Measurements from ENCODE around the gene PRIM1. TPM values are rescaled to one million over a fixed set of nuclear protein-coding genes. Genes with fewer than 3 reads are reported as not detected.

Gene PRIM1
- polyA plus RNA-seq, 3 donors: 3.6 to 6.3 (median 5.6) TPM

DNA sequence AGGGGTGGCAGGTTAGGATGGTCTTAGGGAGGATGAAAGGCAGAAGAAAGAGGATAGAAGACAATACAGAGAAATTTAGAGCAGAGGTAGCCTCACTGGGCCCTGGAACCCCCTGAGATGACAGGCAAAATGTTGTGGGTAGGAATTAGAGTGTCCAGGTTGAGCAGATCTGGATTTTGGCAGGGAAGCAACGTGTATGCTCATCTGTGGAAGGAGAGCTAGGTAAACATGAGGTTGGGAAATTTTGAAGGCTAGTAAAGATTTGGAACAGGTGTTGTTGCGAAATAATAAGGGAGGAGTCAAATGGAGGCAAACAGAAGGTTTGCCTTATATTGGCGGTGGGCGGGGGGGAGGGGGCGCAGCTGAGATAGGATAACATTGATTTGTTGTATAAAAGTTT lies 16.3 kb upstream of the PRIM1 start:
- peaks cover 0 to 2% (median 0%) of the 10 kb centered on the region in 7 donors for H3K9me3 Mint-ChIP-seq
- H4K20me1 ChIP-seq (ENCODE audit: insufficient read depth, low read length): no peaks in the 10 kb centered on the region

DNA sequence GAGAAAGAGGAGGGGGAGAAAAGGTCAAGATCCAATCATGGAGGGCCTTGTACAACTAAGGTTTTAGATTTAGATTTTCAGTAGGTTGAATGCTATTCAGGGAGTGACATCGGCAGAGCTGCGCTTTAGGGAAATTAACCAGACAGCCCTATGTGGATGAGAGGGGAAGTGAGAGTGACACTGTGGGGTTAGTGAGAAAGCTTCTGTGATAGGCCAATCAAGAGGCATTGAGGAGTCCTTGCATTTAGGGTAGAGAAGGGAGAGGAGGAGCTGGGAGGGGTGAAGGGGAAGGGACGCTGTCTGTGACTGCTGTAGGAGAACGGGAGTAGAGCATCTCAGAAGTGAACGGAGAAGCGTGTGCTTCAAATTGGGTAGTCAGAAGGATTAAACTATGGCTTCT lies 14.4 kb upstream of the PRIM1 start:
- Mint-ChIP-seq H3K4me3 (peak overlapping the region in 1 of 2 donors; percentile 62), H3K36me3 (no peaks in the 10 kb centered on the region), H3K4me1 (peaks cover 18% of the 10 kb centered on the region), H3K27me3 (ENCODE audit: low read depth in 3 of 3) (peaks cover 2 to 10% (median 5%) of the 10 kb centered on the region in 3 donors), H3K27ac (peak overlapping the region; percentile 25 to 83 (median 73)), H3K9me3 (peaks cover 0 to 2% (median 0%) of the 10 kb centered on the region in 7 donors)
- no peak overlapping the region for H3K9ac ChIP-seq (ENCODE audit: insufficient read depth, low read length, poor library complexity, severe bottlenecking)
- H3K27me3 ChIP-seq (ENCODE audit: control insufficient read depth in 2 of 2, insufficient read depth in 2 of 2, low read length in 2 of 2): no peaks in the 10 kb centered on the region
- H3K9me3 ChIP-seq (replicated peaks in 1 of 2; ENCODE audit: control insufficient read depth in 1 of 2, insufficient read depth in 1 of 2, low read length in 2 of 2): no peaks in the 10 kb centered on the region
- H3K36me3 ChIP-seq (replicated peaks in 1 of 2; ENCODE audit: control insufficient read depth in 1 of 2, insufficient read depth in 2 of 2, low read length in 2 of 2): no peaks in the 10 kb centered on the region
- H3K4me2 ChIP-seq (replicated peaks; ENCODE audit: extremely low read depth, low read length, poor library complexity, severe bottlenecking): peak overlapping the region; percentile 33
- DNase-seq: peak; percentile 74 to 81 (median 79)
- H3K79me2 ChIP-seq (ENCODE audit: insufficient read depth, low read length): no peaks in the 10 kb centered on the region
- H2AFZ ChIP-seq (ENCODE audit: insufficient read depth, low read depth, low read length, poor library complexity, severe bottlenecking): peak overlapping the region; percentile 36
- intact Hi-C loops (cut with micrococcal nuclease): no loop called here
- no peaks in the 10 kb centered on the region for H4K20me1 ChIP-seq (ENCODE audit: insufficient read depth, low read length)
- WGBS (ENCODE audit: insufficient coverage): 19% methylated on average over 6 of the region's 6 CpGs
- peak overlapping the region in 1 of 2 donors; percentile 15 for H3K27ac ChIP-seq (ENCODE audit: low read depth in 1 of 2, low read length in 2 of 2)
- peaks cover 14 to 16% of the 10 kb centered on the region in 2 donors for H3K4me1 ChIP-seq (ENCODE audit: control insufficient read depth in 1 of 2, insufficient read depth in 2 of 2, low read length in 2 of 2)
- H3K4me3 ChIP-seq (replicated peaks in 1 of 3; ENCODE audit: low read depth in 2 of 3, low read length in 3 of 3): no peak overlapping the region
- TF ChIP-seq, protein P1, sequence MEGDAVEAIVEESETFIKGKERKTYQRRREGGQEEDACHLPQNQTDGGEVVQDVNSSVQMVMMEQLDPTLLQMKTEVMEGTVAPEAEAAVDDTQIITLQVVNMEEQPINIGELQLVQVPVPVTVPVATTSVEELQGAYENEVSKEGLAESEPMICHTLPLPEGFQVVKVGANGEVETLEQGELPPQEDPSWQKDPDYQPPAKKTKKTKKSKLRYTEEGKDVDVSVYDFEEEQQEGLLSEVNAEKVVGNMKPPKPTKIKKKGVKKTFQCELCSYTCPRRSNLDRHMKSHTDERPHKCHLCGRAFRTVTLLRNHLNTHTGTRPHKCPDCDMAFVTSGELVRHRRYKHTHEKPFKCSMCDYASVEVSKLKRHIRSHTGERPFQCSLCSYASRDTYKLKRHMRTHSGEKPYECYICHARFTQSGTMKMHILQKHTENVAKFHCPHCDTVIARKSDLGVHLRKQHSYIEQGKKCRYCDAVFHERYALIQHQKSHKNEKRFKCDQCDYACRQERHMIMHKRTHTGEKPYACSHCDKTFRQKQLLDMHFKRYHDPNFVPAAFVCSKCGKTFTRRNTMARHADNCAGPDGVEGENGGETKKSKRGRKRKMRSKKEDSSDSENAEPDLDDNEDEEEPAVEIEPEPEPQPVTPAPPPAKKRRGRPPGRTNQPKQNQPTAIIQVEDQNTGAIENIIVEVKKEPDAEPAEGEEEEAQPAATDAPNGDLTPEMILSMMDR (IDR thresholded peaks at IDR 0.05): no peak

More for the DNA sequence above, 16.3 kb upstream of the PRIM1 start:
- WGBS (ENCODE audit: insufficient coverage): 100% methylated on average over 5 of the region's 5 CpGs
- Mint-ChIP-seq H3K36me3 (no peaks in the 10 kb centered on the region), H3K4me3 (no peak overlapping the region), H3K27ac (peak overlapping the region in 1 of 7 donors; percentile 41), H3K27me3 (ENCODE audit: low read depth in 3 of 3) (peaks cover 1 to 9% (median 2%) of the 10 kb centered on the region in 3 donors), H3K4me1 (peaks cover 27% of the 10 kb centered on the region)
- DNase-seq: no peak
- Histone ChIP-seq H3K4me3 (replicated peaks in 1 of 3; ENCODE audit: low read depth in 2 of 3, low read length in 3 of 3) (no peak overlapping the region), H2AFZ (ENCODE audit: insufficient read depth, low read depth, low read length, poor library complexity, severe bottlenecking) (no peak overlapping the region), H3K27me3 (ENCODE audit: control insufficient read depth in 2 of 2, insufficient read depth in 2 of 2, low read length in 2 of 2) (no peaks in the 10 kb centered on the region), H3K36me3 (replicated peaks in 1 of 2; ENCODE audit: control insufficient read depth in 1 of 2, insufficient read depth in 2 of 2, low read length in 2 of 2) (no peaks in the 10 kb centered on the region), H3K4me2 (replicated peaks; ENCODE audit: extremely low read depth, low read length, poor library complexity, severe bottlenecking) (no peak overlapping the region), H3K4me1 (ENCODE audit: control insufficient read depth in 1 of 2, insufficient read depth in 2 of 2, low read length in 2 of 2) (peaks cover 22 to 23% of the 10 kb centered on the region in 2 donors), H3K9me3 (replicated peaks in 1 of 2; ENCODE audit: control insufficient read depth in 1 of 2, insufficient read depth in 1 of 2, low read length in 2 of 2) (no peaks in the 10 kb centered on the region), H3K9ac (ENCODE audit: insufficient read depth, low read length, poor library complexity, severe bottlenecking) (no peak overlapping the region), H3K27ac (ENCODE audit: low read depth in 1 of 2, low read length in 2 of 2) (no peak overlapping the region), H3K79me2 (ENCODE audit: insufficient read depth, low read length) (no peaks in the 10 kb centered on the region)
- intact Hi-C loops (cut with micrococcal nuclease): no loop called here
- TF ChIP-seq, protein P1 (IDR thresholded peaks at IDR 0.05): no peak
